HepG2 (cell line): ENCODE data around the gene RABL2A. TPM values are rescaled to one million over a fixed set of nuclear protein-coding genes. Genes with fewer than 3 reads are reported as not detected.
A peak's percentile ranks its signal among the peaks of the same experiment; 100 is the strongest.

Experiments used
- AKNA ChIP-seq: sonication (generic); formaldehyde crosslinking; IDR thresholded peaks from 2 replicates; pipeline ENCODE4 v1.4.0; 2020; ENCODE audit warnings: missing genetic modification reagents, borderline replicate concordance
- ARNT2 ChIP-seq: sonication (generic); formaldehyde crosslinking; IDR thresholded peaks from 2 replicates; pipeline ENCODE4 v1.8.0; 2022; ENCODE audit warnings: mild to moderate bottlenecking, low read depth, missing genetic modification reagents, moderate library complexity
- CENPT ChIP-seq: sonication (generic); formaldehyde crosslinking; IDR thresholded peaks from 2 replicates; pipeline ENCODE4 v1.8.0; 2022; ENCODE audit warnings: low read depth, mild to moderate bottlenecking, moderate library complexity, missing genetic modification reagents
- DNMT3B ChIP-seq: conservative IDR thresholded peaks from 2 replicates; pipeline ENCODE4 v1.6.1; 2016; ENCODE audit warnings: missing biosample characterization, control low read depth
- EEA1 ChIP-seq: sonication (generic); formaldehyde crosslinking; IDR thresholded peaks from 2 replicates; pipeline ENCODE4 v1.5.1; 2020; ENCODE audit warnings: mild to moderate bottlenecking, missing genetic modification reagents, borderline replicate concordance
- GATAD1 ChIP-seq: IDR thresholded peaks from 2 replicates; pipeline ENCODE4 v1.6.1; 2016; ENCODE audit warnings: missing genetic modification reagents, missing compliant biosample characterization
- IRX3 ChIP-seq: sonication (generic); formaldehyde crosslinking; IDR thresholded peaks from 2 replicates; pipeline ENCODE4 v1.8.1; 2023; ENCODE audit warnings: mild to moderate bottlenecking, low read depth, missing genetic modification reagents, borderline replicate concordance
- KDM5B ChIP-seq: sonication (generic); formaldehyde crosslinking; IDR thresholded peaks from 2 replicates; pipeline ENCODE4 v1.4.0; 2020; ENCODE audit warnings: missing genetic modification reagents, mild to moderate bottlenecking, borderline replicate concordance
- NFE2 ChIP-seq: sonication (generic); formaldehyde crosslinking; IDR thresholded peaks from 2 replicates; pipeline ENCODE4 v1.4.0; 2020; ENCODE audit warnings: missing genetic modification reagents
- POLR2G ChIP-seq: fragments of 200-400 bp; formaldehyde crosslinking; IDR thresholded peaks from 2 replicates; pipeline ENCODE4 v1.6.1; 2018; ENCODE audit warnings: mild to moderate bottlenecking, low read depth, low read length, moderate library complexity
- RXRA ChIP-seq: sonication (generic); formaldehyde crosslinking; IDR thresholded peaks from 2 replicates; pipeline ENCODE4 v1.5.1; 2020; ENCODE audit warnings: missing genetic modification reagents
- SMAD9 ChIP-seq: sonication (generic); formaldehyde crosslinking; IDR thresholded peaks from 2 replicates; pipeline ENCODE4 v1.5.1; 2020; ENCODE audit warnings: mild to moderate bottlenecking, missing genetic modification reagents
- SRY ChIP-seq: sonication (generic); formaldehyde crosslinking; IDR thresholded peaks from 2 replicates; pipeline ENCODE4 v1.8.0; 2022; ENCODE audit warnings: mild to moderate bottlenecking, missing genetic modification reagents
- TBP ChIP-seq: sonication (generic); formaldehyde crosslinking; IDR thresholded peaks from 2 replicates; pipeline ENCODE4 v1.5.0; 2020; ENCODE audit warnings: missing genetic modification reagents
- ZFYVE20 ChIP-seq: sonication (generic); formaldehyde crosslinking; IDR thresholded peaks from 2 replicates; pipeline ENCODE4 v1.8.0; 2023; ENCODE audit warnings: low read depth, mild to moderate bottlenecking, moderate library complexity, missing genetic modification reagents, borderline replicate concordance
- ZMAT5 ChIP-seq: sonication (generic); formaldehyde crosslinking; IDR thresholded peaks from 2 replicates; pipeline ENCODE4 v1.5.0; 2020; ENCODE audit warnings: mild to moderate bottlenecking, low read depth, missing genetic modification reagents, borderline replicate concordance
- ZNF317 ChIP-seq: sonication (generic); formaldehyde crosslinking; IDR thresholded peaks from 2 replicates; pipeline ENCODE4 v1.5.0; 2020; ENCODE audit warnings: mild to moderate bottlenecking, missing genetic modification reagents
- ZNF354B ChIP-seq: sonication (generic); formaldehyde crosslinking; IDR thresholded peaks from 2 replicates; pipeline ENCODE4 v1.8.0; 2022; ENCODE audit warnings: mild to moderate bottlenecking, missing genetic modification reagents
- ZNF441 ChIP-seq: sonication (generic); formaldehyde crosslinking; IDR thresholded peaks from 2 replicates; pipeline ENCODE4 v1.7.0; 2021; ENCODE audit warnings: missing genetic modification reagents, borderline replicate concordance
- ZNF839 ChIP-seq: sonication (generic); formaldehyde crosslinking; IDR thresholded peaks from 2 replicates; pipeline ENCODE4 v1.4.0; 2020; ENCODE audit warnings: missing genetic modification reagents, mild to moderate bottlenecking, borderline replicate concordance
- polyA plus RNA-seq, 8 experiments: library from polyadenylated mRNA; depleted of rRNA in 3 of 8; stranded (reverse) in 7 of 8; unstranded in 1 of 8; fragments of >200 nt; fragmentation: Illumina TruSeq in 4 of 8; extraction: Trizol in 4 of 8; gene quantifications; 2 replicates each; pipeline versions ENCODE4 v1.2.1 to v1.2.3, GENCODE V29; 2011 to 2016; ENCODE audit warnings: low read depth in 4 of 8, missing spikeins in 1 of 8, mixed read lengths in 1 of 8; ENCODE audit not compliant: insufficient read depth in 1 of 8
- total RNA-seq, 5 experiments: library from RNA; depleted of rRNA; stranded (reverse); fragments of >200 nt; fragmentation: Illumina TruSeq; extraction: Trizol; gene quantifications; 2 replicates each; pipeline ENCODE4 v1.2.3, GENCODE V29; 2016; ENCODE audit warnings: low read depth in 1 of 5
- TF ChIP-seq, protein P1 (sequence below): sonication (generic); formaldehyde crosslinking; IDR thresholded peaks from 2 replicates; pipeline ENCODE4 v1.4.0; 2020; ENCODE audit warnings: missing genetic modification reagents, mild to moderate bottlenecking, borderline replicate concordance

Gene RABL2A
- total and polyA plus RNA-seq, 2 of the 13 experiments (the other 11 are each of a cell fraction or from before 2014, with no cell fraction given) = 9.6 to 13.4 TPM

DNA sequence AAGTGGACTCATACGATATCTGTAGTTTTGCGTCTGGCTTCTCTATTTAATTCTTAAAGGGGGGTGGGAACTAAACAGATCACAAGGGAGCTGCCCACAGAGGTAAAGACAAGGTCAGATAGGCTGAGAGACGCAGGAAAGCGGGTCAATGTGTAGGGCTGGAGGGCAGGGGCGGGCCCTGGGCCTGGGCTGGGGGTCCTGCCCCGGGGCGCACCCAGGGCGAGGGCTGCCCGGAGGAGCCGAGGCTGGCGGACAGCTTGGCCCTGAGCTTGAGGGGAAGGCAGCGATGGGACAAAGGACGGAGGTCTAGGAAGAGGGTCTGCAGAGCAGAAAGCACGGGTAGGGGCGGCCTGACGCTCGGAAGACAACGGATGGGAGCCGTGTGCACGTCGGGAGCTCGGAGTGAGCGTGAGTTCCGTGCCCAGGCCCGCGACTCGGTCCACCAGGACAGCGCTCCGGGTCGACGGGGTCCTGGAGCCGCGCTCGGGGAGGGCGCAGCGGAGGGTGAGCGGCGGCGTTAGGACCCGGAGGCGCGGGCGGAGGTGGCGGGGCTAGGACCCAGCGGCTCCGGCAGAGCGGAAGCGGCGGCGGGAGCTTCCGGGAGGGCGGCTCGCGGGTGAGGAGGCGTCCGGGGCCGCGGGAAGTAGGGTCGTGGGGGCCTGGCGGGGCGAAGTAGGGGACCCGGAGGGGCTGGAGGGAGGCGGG, 43.4 kb upstream of the RABL2A start (continued):
- 0 out of 2 replicates have a peak, but pooled peaks have one; percentile 48 for TF ChIP-seq AKNA
- TF ChIP-seq SRY (CRISPR knock-in tag) = peak; percentile 74; the same call in 1 of the 2 replicates
- TF ChIP-seq KDM5B (CRISPR knock-in tag) = peak; percentile 96
- peak; percentile 93; the same call in 1 of the 2 replicates for TF ChIP-seq EEA1 (CRISPR knock-in tag)
- TF ChIP-seq ARNT2 (CRISPR knock-in tag) = peak; percentile 98
- TF ChIP-seq ZMAT5 = 0 out of 2 replicates have a peak, but pooled peaks have one; percentile 59
- TF ChIP-seq ZNF441 (CRISPR knock-in tag) = peak; percentile 77; the same call in 1 of the 2 replicates
- peak; percentile 96 for TF ChIP-seq ZFYVE20 (CRISPR knock-in tag)
- 0 out of 2 replicates have a peak, but pooled peaks have one; percentile 83 for TF ChIP-seq SMAD9
- TF ChIP-seq TBP = peak; percentile 97; the same call in 1 of the 2 replicates
- peak; percentile 93 for TF ChIP-seq RXRA (CRISPR knock-in tag)
- peak; percentile 92 for TF ChIP-seq CENPT (CRISPR knock-in tag)
- peak; percentile 31; the same call in 1 of the 2 replicates for TF ChIP-seq NFE2 (CRISPR knock-in tag)
- TF ChIP-seq IRX3 = peak; percentile 83
- peak; percentile 90 for TF ChIP-seq ZNF354B (CRISPR knock-in tag)
- peak; percentile 76; the same call in 1 of the 2 replicates for TF ChIP-seq ZNF317 (CRISPR knock-in tag)
- peak; percentile 58; the same call in 1 of the 2 replicates for TF ChIP-seq DNMT3B (CRISPR knock-in tag)
- TF ChIP-seq, protein P1, sequence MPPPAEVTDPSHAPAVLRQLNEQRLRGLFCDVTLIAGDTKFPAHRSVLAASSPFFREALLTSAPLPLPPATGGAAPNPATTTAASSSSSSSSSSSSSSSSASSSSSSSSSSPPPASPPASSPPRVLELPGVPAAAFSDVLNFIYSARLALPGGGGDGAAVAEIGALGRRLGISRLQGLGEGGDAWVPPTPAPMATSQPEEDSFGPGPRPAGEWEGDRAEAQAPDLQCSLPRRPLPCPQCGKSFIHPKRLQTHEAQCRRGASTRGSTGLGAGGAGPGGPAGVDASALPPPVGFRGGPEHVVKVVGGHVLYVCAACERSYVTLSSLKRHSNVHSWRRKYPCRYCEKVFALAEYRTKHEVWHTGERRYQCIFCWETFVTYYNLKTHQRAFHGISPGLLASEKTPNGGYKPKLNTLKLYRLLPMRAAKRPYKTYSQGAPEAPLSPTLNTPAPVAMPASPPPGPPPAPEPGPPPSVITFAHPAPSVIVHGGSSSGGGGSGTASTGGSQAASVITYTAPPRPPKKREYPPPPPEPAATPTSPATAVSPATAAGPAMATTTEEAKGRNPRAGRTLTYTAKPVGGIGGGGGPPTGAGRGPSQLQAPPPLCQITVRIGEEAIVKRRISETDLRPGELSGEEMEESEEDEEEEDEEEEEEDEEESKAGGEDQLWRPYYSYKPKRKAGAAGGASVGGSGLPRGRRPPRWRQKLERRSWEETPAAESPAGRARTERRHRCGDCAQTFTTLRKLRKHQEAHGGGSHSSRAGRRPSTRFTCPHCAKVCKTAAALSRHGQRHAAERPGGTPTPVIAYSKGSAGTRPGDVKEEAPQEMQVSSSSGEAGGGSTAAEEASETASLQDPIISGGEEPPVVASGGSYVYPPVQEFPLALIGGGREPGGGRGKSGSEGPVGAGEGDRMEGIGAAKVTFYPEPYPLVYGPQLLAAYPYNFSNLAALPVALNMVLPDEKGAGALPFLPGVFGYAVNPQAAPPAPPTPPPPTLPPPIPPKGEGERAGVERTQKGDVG (CRISPR knock-in tag) = peak; percentile 88
- peak; percentile 88 for TF ChIP-seq GATAD1 (CRISPR knock-in tag)
- peak; percentile 69 for TF ChIP-seq POLR2G
- peak; percentile 97 for TF ChIP-seq ZNF839 (CRISPR knock-in tag)
